ENCODE measurements around the gene MAPK8IP3.

MAPK8IP3 gene, protein sequence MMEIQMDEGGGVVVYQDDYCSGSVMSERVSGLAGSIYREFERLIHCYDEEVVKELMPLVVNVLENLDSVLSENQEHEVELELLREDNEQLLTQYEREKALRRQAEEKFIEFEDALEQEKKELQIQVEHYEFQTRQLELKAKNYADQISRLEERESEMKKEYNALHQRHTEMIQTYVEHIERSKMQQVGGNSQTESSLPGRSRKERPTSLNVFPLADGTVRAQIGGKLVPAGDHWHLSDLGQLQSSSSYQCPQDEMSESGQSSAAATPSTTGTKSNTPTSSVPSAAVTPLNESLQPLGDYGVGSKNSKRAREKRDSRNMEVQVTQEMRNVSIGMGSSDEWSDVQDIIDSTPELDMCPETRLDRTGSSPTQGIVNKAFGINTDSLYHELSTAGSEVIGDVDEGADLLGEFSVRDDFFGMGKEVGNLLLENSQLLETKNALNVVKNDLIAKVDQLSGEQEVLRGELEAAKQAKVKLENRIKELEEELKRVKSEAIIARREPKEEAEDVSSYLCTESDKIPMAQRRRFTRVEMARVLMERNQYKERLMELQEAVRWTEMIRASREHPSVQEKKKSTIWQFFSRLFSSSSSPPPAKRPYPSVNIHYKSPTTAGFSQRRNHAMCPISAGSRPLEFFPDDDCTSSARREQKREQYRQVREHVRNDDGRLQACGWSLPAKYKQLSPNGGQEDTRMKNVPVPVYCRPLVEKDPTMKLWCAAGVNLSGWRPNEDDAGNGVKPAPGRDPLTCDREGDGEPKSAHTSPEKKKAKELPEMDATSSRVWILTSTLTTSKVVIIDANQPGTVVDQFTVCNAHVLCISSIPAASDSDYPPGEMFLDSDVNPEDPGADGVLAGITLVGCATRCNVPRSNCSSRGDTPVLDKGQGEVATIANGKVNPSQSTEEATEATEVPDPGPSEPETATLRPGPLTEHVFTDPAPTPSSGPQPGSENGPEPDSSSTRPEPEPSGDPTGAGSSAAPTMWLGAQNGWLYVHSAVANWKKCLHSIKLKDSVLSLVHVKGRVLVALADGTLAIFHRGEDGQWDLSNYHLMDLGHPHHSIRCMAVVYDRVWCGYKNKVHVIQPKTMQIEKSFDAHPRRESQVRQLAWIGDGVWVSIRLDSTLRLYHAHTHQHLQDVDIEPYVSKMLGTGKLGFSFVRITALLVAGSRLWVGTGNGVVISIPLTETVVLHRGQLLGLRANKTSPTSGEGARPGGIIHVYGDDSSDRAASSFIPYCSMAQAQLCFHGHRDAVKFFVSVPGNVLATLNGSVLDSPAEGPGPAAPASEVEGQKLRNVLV (N-terminal part only)

DNA sequence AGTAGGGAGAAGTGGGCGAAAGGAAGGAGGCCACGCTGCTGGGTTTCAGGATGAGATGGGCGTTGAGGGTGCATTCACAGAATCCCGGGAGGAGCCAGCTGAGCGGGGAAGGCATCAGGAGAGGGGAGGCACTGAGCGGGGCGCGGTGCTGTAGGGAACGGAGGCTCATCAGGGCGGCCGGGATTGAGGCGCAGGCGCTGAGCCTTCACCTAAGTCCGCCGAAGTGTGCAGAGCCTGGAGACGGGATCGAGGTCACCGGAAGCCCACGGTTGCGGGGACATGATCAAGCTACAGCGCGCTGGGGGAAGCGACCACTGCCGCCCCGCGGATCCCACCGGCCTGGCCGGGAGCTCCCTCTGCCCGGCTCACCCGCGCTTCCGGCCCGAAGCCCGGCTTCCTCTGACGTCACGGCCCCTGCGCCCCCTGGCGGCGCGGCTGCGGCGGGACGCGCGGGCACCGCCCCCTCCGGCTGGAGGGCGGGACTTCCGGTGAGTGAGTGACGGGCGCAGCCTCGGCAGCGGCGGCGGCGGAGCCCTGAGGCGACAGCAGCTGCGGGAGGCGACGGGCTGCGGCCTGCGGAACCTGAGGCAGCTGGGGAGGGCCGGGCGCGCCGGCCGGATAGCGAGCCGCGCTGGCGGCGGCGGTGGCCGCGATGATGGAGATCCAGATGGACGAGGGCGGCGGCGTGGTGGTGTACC lies at the start of gene MAPK8IP3:
Gene MAPK8IP3, plus strand, starts transcription at position 508 of the 698 bp plus-strand sequence. Its CDS starts 145 bp downstream, at position 653.
- peak; percentile 61 for DNase-seq (ENCODE audit: low read depth)
- in situ Hi-C loops (cut with HindIII; ENCODE audit: low sequenced_read_pairs): no loop called here
- TF ChIP-seq, protein P1, sequence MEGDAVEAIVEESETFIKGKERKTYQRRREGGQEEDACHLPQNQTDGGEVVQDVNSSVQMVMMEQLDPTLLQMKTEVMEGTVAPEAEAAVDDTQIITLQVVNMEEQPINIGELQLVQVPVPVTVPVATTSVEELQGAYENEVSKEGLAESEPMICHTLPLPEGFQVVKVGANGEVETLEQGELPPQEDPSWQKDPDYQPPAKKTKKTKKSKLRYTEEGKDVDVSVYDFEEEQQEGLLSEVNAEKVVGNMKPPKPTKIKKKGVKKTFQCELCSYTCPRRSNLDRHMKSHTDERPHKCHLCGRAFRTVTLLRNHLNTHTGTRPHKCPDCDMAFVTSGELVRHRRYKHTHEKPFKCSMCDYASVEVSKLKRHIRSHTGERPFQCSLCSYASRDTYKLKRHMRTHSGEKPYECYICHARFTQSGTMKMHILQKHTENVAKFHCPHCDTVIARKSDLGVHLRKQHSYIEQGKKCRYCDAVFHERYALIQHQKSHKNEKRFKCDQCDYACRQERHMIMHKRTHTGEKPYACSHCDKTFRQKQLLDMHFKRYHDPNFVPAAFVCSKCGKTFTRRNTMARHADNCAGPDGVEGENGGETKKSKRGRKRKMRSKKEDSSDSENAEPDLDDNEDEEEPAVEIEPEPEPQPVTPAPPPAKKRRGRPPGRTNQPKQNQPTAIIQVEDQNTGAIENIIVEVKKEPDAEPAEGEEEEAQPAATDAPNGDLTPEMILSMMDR (IDR thresholded peaks at IDR 0.05; ENCODE audit: low read depth, low read length, missing control alignments): peak; percentile 72
- peak within 1 kb of the TSS; percentile 86 for H3K4me3 ChIP-seq (ENCODE audit: low read depth, low read length)

DNA sequence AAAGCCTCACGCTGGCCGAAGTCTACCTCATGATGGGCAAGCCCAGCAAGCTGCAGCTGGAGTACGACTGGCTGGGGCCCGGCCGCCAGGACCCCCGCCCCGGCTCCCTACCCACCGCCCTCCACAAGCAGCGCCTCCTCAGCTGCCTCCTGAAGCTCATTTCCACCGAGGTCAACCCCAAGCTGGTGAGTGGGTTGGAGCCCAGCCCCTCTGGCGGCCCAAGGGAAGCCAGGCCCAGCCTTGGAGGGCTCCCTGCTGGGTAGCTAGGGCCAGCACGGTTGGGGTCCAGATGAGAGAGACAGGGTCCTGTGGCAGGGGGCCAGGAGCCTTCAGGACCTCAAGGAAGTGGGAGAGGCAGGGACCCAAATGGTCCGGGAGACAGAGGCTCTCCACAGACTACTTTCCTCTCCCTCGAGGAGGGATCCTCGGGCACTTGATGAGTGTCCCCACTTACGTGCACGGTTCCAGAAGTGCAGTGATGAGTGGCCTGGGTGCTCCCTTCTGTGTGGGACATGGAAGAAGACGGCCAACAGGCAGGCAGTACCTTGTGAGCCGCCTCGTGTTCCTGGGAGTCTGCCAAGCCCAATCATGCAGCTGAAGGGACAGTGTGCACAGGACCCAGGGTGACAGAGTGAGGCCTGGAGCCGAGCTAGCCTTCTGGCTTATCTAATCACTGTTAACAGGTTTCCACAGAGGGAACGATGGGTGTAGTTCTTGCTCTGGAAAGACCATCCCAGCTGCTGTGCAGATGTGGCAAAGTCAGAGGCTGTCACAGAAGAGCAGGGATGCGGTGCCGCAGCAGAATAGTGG lies 49.0 kb upstream of the MAPK8IP3 start:
- H3K4me3 ChIP-seq (ENCODE audit: low read depth, low read length): no peak overlapping the region
- TF ChIP-seq, protein P1 (IDR thresholded peaks at IDR 0.05; ENCODE audit: low read depth, low read length, missing control alignments): no peak
- no peak for DNase-seq (ENCODE audit: low read depth)
- in situ Hi-C loops (cut with HindIII; ENCODE audit: low sequenced_read_pairs): no loop called here

DNA sequence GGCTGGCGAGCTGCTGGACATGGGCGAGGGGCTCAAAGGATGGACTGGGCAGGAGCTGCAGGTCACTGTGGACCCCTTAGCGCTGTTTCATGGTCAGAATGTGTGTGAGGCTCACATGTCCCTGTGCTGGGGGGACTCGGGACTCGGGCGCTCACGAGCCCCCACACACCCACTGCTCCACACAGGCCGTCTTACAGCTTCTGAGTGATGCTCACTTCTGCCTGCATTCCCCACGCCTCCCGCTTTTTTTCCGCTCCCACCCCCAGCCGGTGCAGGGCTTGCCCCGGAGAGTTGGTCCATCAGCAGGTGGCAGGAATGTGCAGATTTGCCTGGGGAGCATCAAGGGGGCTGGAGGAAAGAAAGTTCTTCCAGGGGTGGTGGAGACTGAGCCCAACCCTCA lies 48.2 kb upstream of the MAPK8IP3 start:
- H3K4me3 ChIP-seq (ENCODE audit: low read depth, low read length): no peak overlapping the region
- TF ChIP-seq, protein P1 (IDR thresholded peaks at IDR 0.05; ENCODE audit: low read depth, low read length, missing control alignments): no peak
- no peak for DNase-seq (ENCODE audit: low read depth)
- in situ Hi-C loops (cut with HindIII; ENCODE audit: low sequenced_read_pairs): no loop called here

DNA sequence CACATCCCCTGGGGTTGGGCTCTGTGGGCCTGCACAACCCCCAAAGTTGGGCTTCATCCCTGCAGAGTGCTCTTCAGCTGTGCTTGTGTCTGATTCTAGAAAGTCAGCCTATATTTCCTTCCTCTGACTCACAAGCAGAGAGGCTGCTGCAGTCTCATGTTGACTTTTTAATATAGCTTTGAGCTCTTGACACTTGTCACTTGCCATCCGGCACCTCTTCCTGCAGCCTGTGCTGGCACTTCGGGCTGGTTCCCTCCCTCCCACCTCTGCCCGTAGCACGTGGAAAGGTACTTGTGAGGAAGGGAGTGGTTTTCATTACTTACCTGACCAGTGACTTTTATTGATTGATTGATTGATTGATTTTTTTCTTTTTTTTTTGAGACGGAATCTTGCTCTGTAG lies 47.0 kb upstream of the MAPK8IP3 start:
- DNase-seq (ENCODE audit: low read depth): no peak
- TF ChIP-seq, protein P1 (IDR thresholded peaks at IDR 0.05; ENCODE audit: low read depth, low read length, missing control alignments): no peak
- in situ Hi-C loops (cut with HindIII; ENCODE audit: low sequenced_read_pairs): no loop called here

DNA sequence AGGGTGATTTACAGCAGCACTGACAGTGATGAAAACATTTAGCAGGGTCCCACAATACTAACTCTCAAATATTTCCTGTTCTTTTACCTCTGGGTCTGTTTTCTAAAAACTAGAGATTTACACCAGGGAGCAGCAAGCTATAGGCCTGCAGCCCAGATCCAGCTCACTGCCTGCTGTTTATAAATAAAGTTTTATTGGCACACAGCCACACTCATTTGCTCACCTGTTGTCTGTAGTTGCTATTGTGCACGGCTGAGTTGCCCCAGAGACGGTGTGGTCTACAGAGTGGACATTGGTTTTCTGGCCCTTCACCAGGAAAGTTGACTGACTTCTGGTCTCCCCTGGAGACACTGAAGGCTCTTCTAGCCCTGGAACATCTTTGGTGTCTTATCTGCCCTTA lies 44.2 kb upstream of the MAPK8IP3 start:
- H3K4me3 ChIP-seq (ENCODE audit: low read depth, low read length): no peak overlapping the region
- in situ Hi-C loops (cut with HindIII; ENCODE audit: low sequenced_read_pairs): no loop called here
- no peak for DNase-seq (ENCODE audit: low read depth)
- TF ChIP-seq, protein P1 (IDR thresholded peaks at IDR 0.05; ENCODE audit: low read depth, low read length, missing control alignments): no peak

More for the DNA sequence above, 47.0 kb upstream of the MAPK8IP3 start:
- no peak overlapping the region for H3K4me3 ChIP-seq (ENCODE audit: low read depth, low read length)
